Measurements from ENCODE around the gene AATK.

GRCh38 chr17:81148986-81149533, 17.0 kb downstream of the AATK start:
- TF ChIP-seq POLR2A (IDR thresholded peaks at IDR 0.05) (no peak), CTCF (IDR thresholded peaks at IDR 0.05) (no peak)
